GM12865 (cell line): ENCODE measurements around the gene RPS6KA1.

ENCODE experiments used
- DNase-seq: peaks from one replicate; pipeline ENCODE4 v3.0.0; 2010; ENCODE audit warnings: low read depth
- H3K4me3 ChIP-seq: 2 replicates; pipeline ENCODE4 v1.5.1; 2011; ENCODE audit warnings: mild to moderate bottlenecking, low read depth, low read length, control low read depth
- TF ChIP-seq, protein P1 (sequence below): IDR thresholded peaks from 2 replicates; pipeline ENCODE4 v1.5.1; 2011; ENCODE audit warnings: low read length, control low read depth, low read depth, inconsistent platforms; ENCODE audit not compliant: insufficient read depth; ENCODE audit errors: missing control alignments

RPS6KA1 gene

DNA sequence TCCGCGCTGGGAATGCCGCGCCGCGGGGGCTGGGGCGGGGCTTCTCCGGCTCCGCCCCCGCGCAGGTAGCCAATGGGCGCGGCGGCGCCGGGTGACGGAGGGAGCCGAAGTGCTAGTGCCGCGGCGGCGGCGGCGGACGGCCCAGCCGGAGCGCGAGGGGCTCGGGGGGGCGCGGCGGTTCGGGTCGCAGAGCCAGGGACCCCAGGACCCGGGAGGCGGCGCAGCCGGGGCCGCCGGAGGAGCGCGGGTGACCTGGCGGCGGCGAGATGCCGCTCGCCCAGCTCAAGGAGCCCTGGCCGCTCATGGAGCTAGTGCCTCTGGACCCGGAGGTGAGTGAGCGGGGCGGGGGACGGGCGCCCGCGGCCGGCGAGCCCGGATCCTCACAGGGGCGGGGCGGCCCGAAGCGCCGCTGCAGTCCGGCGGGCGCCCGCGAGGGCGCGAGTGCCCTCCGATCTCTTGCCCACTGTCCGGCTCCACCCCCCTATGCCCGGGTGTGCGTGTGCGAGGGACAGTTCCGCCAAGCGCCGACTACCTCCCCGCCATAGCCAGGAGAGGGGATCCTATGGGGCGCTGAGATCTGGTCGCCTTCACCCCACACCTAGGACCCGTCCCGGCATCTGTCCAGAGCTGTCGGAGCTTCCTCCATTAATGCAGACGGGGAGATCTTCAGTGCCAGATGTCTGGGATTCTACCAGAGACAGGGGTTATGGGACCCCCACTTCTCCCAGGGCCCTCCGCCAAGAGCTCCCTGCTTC, at the start of gene RPS6KA1:
Gene RPS6KA1, plus strand, starts transcription at position 107 of the 755 bp plus-strand sequence. Its CDS starts 160 bp downstream, at position 267.
- DNase-seq, result peak; percentile 66
- H3K4me3 ChIP-seq, result peak within 1 kb of the TSS; percentile 89
- TF ChIP-seq, protein P1, sequence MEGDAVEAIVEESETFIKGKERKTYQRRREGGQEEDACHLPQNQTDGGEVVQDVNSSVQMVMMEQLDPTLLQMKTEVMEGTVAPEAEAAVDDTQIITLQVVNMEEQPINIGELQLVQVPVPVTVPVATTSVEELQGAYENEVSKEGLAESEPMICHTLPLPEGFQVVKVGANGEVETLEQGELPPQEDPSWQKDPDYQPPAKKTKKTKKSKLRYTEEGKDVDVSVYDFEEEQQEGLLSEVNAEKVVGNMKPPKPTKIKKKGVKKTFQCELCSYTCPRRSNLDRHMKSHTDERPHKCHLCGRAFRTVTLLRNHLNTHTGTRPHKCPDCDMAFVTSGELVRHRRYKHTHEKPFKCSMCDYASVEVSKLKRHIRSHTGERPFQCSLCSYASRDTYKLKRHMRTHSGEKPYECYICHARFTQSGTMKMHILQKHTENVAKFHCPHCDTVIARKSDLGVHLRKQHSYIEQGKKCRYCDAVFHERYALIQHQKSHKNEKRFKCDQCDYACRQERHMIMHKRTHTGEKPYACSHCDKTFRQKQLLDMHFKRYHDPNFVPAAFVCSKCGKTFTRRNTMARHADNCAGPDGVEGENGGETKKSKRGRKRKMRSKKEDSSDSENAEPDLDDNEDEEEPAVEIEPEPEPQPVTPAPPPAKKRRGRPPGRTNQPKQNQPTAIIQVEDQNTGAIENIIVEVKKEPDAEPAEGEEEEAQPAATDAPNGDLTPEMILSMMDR, result no peak

DNA sequence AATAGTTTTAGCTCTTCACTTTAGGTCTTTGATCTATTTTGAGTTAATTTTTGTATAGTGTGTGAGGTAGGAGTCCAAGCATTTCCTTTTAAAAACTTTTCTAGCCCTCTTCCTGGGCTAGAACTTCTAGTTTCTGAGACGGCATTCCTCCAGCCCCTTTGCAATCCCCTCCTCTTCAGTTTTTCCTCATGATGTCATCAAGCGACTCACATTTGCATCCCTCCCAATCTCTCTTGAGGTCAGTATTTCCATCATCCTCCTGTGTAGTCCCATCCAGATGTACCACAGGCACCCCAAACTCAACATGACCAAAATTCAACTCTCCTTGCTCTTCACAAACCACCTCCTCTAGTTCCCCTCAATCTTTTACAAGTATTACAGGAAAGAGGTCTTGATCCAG, 46.6 kb upstream of the RPS6KA1 start:
- DNase-seq, result no peak
- H3K4me3 ChIP-seq, result no peak overlapping the region
- TF ChIP-seq, protein P1, result no peak

DNA sequence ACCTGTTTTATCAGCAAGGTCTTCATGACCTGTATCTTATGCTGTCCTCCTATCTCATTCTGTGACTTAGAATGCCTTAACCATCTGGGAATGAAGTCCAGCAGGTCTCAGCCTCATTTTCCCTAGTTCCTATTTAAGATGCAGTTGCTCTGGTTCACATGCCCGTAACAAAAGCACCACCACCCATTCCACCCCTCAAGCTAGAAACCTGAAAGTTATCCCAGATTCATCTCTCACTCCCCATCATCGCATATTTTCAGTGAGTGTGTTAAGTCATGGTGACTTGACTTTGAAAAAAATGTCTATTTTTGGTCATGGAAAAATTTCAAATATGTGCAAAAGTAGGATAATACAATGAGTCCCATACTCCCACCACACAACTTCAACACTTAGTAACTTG, 45.6 kb upstream of the RPS6KA1 start:
- H3K4me3 ChIP-seq, result no peak overlapping the region
- DNase-seq, result no peak
- TF ChIP-seq, protein P1, result no peak

DNA sequence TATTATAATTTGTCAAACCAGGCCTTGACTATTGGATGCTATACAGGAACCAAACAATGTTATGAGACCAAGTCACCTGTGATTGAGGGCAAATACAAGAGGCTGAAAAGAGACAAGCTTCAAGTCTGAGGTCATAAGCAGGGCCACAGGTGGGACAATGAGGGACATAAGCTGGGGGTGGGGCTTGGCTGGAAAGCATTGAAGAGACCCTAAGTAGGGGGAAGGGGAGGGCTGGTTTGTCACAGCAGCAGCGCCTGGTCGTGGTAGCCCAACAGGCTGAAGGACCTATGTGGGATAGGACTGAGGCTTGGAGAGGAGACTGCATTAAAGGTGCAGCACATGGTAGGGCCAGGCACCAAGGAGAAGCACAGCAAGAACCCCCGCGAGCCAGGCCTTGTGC, 39.4 kb upstream of the RPS6KA1 start:
- TF ChIP-seq, protein P1, result no peak
- DNase-seq, result no peak

DNA sequence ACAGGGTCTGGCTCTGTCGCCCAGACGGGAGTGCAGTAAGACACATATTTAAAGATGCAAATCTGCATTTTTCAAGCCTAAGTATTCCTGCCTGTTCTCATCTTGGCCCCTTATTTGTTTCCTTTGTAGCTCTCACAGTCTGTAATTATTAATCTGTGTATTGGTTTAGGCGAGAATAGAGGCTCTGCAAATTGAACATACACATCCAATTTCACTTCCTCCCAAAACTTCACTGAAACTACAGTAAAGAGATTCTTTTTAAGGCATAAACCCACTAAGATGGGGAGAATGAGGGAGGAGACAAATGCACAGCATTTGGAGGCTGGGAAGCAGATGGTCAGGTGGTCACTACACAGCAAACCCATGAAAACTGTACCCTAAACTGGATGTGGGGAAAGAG, 36.3 kb upstream of the RPS6KA1 start:
- H3K4me3 ChIP-seq, result no peak overlapping the region
- DNase-seq, result no peak
- TF ChIP-seq, protein P1, result no peak

More for the DNA sequence above, 39.4 kb upstream of the RPS6KA1 start:
- H3K4me3 ChIP-seq, result no peak overlapping the region

DNA sequence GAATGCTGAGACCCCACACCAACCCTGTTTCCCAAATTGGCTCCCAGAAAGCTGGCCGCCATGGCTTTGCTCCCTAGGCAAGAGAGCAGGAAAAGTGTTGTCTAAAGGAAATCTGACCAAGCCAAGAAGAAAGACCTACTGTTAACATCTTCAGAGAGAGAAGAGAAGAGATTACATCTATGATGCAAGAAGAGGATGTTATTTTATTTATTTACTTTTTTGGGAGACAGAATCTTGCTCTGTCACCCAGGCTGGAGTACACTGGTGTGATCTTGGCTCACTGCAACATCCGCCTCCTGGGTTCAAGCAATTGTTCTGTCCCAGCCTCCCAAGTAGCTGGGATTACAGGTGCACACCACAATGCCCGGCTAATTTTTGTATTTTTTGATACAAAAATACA, 35.6 kb upstream of the RPS6KA1 start:
- no peak for DNase-seq
- no peak overlapping the region for H3K4me3 ChIP-seq
- TF ChIP-seq, protein P1, result no peak

DNA sequence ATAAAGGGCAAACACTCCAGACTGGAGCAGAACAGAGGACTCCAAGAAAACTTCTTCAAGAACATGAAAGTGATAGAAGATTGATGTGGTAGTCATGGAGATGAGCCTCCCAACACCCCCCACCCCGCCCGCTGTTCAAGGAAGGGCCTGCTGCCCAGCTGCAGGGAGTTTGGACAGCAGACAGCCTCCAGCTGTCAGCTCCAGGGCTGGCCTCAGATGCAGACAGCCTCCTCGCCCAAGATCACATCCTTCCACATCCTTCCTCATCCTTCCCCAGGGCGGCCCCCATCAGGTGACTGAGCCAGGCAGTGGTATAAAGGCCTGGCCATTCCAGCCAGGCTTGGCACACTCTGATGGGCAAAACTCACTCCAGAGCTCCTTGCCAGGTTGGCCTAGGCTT, 32.7 kb upstream of the RPS6KA1 start:
- TF ChIP-seq, protein P1, result no peak
- no peak for DNase-seq
- H3K4me3 ChIP-seq, result no peak overlapping the region
